Brain pericyte (primary cell): ENCODE data around the gene B2M.
"Not testable (repeated sequence)": the region's sequence is repeated elsewhere in the genome, so short reads cannot be mapped to it uniquely, and the experiment has no call there.

Experiments
- DNase-seq: peaks from one replicate; pipeline ENCODE4 v3.0.0-alpha.2; 2012; ENCODE audit warnings: low read depth, low spot score

The B2M gene

GRCh38 chr15:44711096-44711742, at the start of gene B2M, which contains the start of gene PATL2:
TSS of gene B2M (plus strand) at chr15:44711517. CDS start at chr15:44711547, 30 bp downstream.
TSS of gene PATL2 (minus strand) at chr15:44711323. CDS start at chr15:44676490, 34,833 bp downstream.
- DNase-seq: peak; percentile 91

- no peak for DNase-seq
These were observed 49.7 kb upstream of the B2M start for GRCh38 chr15:44661576-44661975.

GRCh38 chr15:44662478-44663409, 48.6 kb upstream of the B2M start:
- DNase-seq: no peak

- peak; percentile 94 for DNase-seq
These were observed 47.7 kb upstream of the B2M start, which contains the start of gene SPG11 for GRCh38 chr15:44663410-44664308. TSS of gene SPG11 (minus strand) at chr15:44663662. CDS start at chr15:44663647, 15 bp downstream.

GRCh38 chr15:44666210-44667038, 44.9 kb upstream of the B2M start:
- no peak for DNase-seq

- no peak for DNase-seq
These were observed 44.3 kb upstream of the B2M start for GRCh38 chr15:44667039-44667360.

GRCh38 chr15:44668921-44669320, 42.4 kb upstream of the B2M start:
- DNase-seq: no peak

GRCh38 chr15:44670087-44670950, 41.0 kb upstream of the B2M start:
- DNase-seq: no peak

- no peak for DNase-seq
These were observed 37.7 kb upstream of the B2M start for GRCh38 chr15:44673639-44674038.

- no peak for DNase-seq
These were observed 35.4 kb upstream of the B2M start for GRCh38 chr15:44675911-44676310.

GRCh38 chr15:44676676-44677075, 34.6 kb upstream of the B2M start:
- DNase-seq: no peak

GRCh38 chr15:44682211-44682610, 29.1 kb upstream of the B2M start:
- no peak for DNase-seq

- not testable (repeated sequence) for DNase-seq
These were observed 28.3 kb upstream of the B2M start for GRCh38 chr15:44682809-44683682.

- not testable (repeated sequence) for DNase-seq
These were observed 22.0 kb upstream of the B2M start for GRCh38 chr15:44689318-44689717.

GRCh38 chr15:44690245-44690644, 21.1 kb upstream of the B2M start:
- not testable (repeated sequence) for DNase-seq

- no peak for DNase-seq
These were observed 18.7 kb upstream of the B2M start for GRCh38 chr15:44692659-44693058.

GRCh38 chr15:44694416-44694815, 16.9 kb upstream of the B2M start:
- no peak for DNase-seq

- no peak for DNase-seq
These were observed 16.0 kb upstream of the B2M start for GRCh38 chr15:44695294-44695693.

- DNase-seq: no peak
These were observed 14.3 kb upstream of the B2M start for GRCh38 chr15:44697014-44697413.
